ENCODE results near the gene LENG8.
"Not testable (repeated sequence)": the region's sequence is repeated elsewhere in the genome, so short reads cannot be mapped to it uniquely, and the experiment has no call there.

LENG8 gene

DNA sequence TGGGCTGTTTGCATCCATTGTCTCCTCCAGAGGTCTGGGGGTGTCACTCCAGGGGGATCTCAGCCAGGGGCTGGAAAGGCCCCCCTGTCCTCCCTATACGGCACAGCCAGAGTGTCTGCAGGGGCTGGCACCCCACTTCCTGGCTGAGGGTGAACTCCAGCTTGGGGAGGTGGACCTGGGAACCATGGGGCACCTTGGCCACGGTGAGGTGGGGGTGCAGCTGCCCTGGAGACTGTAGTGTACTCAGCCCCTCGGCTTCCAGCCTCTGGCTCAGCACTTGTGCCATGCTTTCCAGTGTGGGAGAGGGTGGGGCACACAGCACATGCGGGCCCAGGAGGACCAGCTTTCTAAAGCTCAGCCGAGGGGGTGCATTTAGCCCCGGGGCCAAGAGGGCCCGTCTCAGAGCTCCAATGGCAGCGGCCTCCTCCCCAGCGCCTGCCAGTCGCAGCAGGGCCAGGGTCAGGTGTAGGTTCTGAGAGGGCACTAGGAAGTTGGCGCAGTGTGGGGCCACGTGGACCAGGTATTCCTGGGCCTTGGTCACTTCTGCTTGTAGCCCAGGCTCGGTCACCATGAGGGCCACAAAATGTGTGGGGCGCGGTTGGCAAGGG, 13.2 kb downstream of the LENG8 start:
- DNase-seq: peak; percentile 16

DNA sequence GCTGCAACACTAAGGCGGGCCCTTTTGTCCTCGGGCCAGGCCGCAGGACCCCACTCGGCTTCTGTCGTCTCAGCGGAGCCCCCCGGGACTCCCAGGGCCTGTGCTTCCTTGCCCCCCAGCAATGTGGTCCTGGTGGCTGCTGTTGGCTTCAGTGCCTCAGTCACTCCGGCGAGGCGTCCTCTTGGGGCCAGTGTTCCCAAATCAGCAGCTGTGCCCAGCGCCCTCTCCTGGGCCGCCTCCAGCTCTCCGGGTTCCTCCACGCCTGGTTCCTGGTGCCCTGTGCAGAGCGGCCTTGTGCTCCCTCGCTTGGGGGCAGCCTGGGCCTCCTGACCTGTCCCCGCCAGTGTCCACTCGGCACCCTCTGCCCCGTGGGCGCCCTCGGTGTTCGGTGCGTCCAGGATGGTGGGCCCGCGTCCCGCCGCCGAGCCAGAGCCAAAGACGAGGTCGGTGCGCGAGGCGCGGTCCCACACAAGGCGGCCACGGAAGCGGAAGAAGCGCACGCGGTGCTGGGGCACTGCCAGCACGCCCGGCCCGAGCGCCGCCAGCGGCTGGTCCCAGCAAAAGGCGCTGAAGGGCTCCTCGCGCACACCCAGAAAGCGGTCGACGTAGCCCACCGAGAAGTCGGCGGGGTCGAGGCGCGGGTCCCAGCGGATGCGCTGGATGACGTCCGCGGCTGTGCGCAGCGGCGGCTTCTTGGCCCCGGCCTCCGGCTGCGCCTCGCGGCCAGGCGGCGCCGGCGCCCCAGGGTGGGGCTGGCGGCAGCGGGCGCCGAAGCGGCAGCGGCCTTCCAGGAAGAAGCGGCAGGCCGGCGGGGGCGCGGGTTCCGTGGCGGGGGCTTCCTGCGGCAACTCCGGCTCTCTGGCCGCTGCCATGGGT, 13.9 kb downstream of the LENG8 start:
- DNase-seq: peak; percentile 70

DNA sequence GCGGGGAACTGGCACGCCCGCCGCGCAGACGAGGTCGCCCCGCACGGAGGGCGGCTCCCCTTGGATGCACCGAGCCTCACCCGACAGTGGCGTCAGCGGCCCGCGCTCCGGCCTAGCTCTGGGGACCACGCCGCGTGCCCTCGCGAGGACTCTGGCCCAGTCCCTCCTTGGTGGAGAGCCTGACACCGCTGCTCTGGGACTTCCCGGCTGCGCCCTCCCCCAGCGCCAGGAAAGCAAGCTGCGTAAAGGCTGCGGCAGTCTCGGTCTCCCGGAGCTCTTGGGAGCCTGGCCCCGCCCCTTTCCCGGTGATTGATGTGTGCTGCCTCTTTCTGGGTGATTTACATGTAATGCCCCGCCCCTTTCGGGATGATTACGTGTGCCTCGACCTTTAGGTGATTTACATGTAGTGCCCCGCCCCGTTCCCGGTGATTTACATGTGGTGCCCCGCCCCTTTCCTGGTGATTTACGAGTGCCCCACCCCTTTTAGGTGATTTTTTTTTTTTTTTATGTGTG, 14.6 kb downstream of the LENG8 start, which contains the start of gene LENG9:
Gene LENG9, minus strand, starts transcription at position 248 of the 513 bp plus-strand sequence. CDS start 252 bp downstream, outside the sequence.
- DNase-seq: peak; percentile 93

DNA sequence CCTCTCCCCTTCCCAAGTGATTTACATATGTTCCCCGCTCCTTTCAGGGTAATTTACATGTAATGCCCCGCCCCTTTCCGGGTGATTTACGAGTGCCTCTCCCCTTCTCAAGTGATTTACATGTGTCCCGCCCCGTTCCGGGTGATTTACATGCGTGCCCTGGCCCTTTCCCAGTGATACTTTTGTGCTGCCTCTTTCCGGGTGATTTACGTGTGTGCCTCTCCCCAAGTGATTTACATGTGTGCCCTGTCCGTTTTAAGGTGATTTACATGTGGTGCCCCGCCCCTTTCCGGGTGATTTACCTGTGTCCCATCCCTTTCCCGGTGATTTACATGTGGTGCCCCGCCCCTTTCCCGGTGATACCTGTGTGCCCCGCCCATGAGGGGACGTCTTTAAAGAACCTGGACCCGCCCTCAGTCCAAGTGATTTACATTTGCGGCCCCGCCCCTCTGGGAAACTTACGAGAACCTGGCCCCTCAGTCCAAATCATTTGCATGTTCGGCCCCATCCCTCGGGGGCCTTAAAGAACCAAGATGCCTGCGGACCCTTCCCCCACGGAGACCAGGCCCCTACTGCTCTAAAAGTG, 15.1 kb downstream of the LENG8 start:
- peak; percentile 86 for DNase-seq

DNA sequence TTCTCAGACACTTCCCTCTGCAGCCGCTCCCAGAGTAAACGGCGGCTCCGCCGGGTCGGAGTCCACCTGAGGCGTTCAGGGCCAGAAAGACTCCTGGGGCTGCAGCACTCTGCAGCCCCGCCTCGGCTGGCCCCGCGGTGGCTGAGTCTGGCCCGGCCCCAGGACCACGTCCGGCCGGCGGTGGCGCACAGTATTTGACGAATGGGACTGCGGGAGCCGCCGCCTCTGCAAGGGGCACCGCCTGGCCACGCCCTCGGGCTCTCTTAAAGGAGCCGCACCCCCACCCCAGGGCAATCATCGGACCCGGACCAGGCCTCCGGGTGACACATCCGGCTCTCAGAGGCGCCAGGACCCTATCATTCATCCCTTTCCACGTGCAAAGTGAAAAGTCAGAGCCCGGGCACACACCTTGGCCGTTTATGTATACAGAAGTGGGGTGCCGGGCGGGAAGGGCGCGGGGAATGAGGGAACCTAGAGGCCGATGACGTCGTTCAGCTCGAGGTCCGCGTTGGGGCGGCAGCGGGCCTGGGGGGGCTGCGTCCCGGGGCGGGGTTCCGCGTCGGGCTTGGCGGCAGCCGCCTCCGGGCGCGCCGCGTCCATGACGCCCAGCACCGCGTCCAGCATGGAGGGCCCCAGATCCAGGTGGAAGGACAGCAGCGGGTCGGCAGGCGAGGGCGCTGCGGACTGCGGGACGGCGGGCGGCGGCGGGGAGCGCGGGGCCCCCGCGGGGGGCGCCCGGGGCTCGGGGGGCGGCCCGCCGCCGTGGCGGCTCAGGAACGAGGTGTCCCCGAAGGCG, 15.8 kb downstream of the LENG8 start:
- DNase-seq: peak; percentile 52

DNA sequence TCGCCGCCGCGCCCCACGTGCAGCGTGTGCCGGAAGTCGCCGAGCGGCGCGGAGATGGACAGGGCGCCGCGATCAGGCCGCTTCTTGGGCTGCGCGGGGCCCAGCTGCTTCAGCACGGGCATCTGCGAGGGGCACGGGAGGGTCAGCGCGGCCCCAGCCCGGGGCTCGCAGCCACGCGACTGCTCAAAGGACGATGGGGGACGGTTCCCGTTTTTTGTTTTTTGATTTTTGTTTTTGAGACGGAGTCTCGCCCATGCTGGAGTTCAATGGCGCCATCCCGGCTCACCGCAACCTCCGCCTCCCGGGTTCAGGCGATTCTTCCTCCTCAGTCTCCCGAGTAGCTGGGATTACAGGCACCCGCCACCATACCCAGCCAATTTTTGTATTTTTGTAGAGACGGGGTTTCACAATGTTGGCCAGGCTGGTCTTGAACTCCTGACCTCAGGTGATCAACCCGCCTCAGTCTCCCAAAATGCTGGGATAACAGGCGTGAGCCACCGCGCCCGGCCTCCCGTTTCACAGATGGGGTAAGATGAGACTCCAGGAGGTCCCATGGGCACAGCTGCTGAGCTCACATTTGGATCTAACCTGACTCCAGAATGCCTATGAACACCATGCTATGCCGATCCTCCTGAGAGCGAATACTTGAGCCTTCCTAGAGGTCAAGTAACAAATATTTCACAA, 16.6 kb downstream of the LENG8 start:
- DNase-seq: no peak

DNA sequence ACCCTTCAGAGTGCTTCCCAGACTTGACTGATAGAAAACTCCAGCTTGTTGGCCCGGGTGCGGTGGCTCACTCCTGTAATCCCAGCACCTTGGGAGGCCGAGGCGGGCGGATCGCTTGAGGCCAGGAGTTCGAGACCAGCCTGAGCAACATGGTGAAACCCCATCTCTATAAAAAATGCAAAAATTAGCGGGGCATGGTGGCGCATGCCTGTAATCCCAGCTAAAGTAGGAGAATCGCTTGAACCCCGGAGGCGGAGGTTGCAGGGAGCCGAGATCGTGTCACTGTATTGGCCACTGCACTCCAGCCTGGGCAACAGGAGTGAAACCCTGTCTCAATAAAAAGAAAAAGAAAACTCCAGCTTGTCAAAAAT, 17.1 kb downstream of the LENG8 start:
- DNase-seq: not testable (repeated sequence)

DNA sequence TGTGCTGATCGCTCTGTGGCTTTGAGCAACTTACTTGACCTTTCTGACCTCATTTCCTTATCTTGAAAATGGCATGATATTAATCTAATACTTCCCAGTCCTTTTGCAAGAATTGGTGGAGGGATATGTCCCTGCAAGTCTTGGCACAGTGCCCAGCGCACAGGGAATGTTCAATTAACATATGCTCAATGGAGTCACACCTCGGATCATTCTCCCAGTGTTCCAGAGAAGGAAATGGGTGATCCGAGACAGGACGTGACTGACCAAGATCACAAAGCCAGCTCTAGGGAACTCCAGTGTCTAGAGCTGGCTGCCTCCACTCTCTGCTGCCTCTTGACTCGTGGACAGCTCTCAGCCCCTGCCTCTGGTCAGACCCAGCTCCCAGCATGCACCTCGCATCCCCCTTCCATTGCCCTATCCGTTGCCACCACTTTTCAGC, 20.5 kb downstream of the LENG8 start:
- DNase-seq: no peak

DNA sequence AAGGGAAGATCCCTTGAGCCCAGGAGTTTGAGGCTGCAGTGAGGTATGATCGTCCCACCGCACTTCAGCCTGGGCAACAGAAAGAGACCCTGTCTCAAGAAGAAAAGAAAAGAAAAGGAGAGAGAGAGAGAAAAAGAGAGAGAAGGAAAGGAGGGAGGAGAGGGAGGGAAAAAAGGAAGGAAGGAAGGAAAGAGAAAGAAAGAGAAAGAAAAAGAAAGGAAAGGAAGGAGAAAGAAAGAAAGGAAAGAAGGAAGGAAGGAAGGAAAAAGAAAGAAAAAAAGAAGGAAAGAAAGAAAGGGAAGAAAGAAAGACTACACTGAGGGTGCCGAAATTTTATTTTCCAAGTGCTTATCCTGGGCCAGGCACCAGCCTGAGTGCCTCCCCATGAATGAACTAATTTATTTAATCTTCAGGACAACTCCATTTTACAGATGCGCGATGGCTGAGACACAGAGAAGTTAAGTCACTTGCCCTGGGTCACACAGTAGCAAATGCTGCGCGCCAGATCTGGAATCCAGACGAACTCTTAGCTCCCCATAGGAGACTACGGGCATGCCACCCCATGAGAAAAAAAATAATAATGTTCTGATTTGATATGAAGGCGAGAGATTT, 21.4 kb downstream of the LENG8 start:
- no peak for DNase-seq

DNA sequence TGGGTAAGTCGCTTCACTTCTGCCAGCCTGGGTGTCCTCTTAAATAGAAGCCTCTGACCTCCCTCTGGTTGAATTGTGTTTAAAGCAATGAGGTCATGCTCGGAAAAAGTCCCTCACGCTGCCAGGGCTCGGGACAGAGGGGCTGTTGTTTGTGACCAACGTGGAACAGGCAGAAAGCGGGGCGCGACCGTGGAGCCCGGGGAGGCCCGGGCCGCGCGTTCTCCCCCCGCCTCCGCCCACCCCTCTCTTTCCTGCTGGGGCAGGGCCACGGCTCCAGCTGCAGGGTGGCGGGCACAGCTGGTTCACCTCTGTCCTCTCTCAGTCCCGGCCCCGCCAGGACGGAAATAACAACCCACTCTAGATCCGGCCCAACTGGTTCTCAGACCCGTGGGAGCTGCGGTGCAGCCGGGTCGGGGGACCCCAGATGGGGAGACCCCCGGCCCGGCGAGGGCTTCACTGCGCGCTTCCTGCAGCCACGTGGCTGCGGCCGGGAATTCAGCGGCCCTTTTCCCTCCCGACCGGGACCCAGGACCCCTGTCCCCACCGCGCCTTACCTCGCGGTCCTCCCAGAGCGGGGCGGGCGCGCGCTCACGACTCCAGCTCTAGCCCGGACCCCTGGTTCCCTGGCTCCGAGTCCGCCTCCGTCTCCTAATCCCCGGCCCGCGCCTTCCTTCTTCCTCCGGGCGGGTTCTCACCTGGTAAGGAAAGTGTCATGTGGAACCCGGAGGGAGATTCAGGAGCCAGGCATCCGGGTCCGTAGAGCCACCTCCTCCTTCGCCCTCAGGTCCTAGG, 22.2 kb downstream of the LENG8 start:
- DNase-seq: no peak

DNA sequence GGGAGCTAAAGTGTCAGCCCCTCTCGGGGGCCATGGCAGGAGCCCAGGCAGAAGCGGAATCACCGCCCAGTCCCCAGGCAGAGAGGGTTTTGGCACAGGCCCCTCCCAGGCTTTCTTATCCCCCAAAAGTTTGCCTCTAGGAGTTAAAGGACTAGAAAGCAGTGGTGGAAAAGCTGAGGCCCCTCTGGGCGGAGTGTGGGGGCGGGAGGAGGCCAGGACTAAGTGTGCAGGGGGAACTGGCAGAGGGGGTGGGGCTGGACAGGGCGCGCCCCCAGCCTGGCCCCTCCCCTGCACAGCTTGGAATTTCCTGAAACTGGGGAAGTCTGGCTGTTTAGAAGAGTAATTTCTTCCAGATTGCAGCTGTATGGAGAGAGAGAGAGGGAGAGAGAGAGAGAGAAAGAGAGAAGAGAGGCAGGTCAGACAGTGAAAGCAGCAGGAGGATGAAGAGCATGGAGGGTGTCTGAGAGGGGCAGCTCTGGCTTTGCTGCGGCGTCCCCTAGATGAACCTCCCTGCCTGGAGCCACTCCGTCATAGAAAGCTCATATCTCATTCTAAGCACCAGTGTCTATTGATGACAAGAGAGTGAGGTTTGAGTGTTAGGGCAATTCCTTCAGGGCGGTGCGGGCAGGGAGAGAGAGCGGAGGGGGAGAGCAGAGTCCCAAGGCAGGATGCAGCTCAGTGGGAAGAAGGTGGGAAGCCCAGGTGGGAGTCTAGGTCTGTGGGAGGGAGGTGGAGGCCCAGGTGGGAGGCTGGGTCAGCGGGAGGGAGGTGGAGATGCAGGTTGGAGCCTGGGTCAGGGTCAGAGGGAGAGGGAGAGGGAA, 24.3 kb downstream of the LENG8 start, which contains the start of gene CDC42EP5:
Gene CDC42EP5, minus strand, starts transcription at position 226 of the 821 bp plus-strand sequence. CDS start 7,749 bp downstream, outside the sequence.
- DNase-seq: no peak

DNA sequence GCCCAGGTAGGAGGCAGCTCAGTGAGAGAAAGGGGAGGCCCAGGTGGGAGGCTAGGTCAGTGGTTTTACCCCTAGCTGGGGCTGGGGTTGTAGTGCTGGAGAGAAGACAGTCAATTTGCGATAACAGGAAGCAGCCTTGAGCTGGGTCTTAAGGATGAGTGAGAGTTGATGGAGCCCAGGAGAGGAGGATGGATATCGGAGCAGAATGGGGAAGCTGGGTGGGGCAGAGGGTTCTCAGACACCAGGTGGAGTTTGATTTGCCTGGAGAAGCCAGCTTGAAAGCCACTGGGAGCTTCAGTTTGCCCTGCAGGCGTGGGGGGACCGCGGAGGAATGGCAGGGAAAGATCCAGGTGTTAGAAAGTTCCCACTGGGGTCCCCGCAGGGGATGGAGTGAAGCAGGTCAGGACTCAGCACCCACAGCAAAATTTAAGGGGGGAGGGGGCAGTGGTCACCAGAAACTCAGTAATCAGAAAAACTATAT, 24.9 kb downstream of the LENG8 start:
- DNase-seq: no peak

DNA sequence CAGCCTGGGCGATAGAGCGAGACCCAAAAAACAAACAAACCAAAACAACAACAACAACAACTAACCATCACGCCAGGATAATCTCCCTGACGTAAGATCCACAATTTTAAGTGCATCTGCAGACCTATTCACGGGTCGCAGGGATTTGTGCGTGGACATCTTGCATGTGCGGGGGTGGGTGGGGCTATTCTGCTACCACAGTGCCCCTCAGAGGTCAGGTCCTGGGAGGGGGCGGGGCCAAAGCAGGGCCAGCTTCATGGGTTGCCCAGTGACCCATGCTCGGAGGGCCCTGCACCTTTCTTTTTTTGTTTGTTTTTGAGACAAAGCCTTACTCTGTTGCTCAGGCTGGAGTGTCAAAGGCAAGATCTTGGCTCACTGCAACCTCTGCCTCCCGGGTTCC, 26.7 kb downstream of the LENG8 start:
- DNase-seq: no peak

DNA sequence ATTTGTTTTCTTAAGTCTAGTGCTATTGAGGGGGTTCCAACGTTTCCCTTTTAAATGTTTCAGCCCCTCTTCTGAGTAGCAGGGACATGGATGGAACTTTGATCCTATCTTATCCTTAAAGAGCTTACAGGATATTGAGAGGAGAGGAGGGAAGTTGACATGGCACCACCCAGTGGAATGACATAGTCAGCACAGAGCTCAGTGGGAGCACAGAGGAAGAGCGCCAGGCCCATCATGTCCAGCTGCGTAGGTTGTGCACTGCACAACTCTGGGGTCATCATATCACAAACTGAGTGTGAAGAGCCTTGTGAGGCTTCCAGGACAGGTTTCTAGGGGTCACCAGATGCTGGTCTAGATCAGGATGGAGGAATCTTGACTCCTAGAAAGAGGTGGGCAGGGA, 28.7 kb downstream of the LENG8 start:
- DNase-seq: no peak

DNA sequence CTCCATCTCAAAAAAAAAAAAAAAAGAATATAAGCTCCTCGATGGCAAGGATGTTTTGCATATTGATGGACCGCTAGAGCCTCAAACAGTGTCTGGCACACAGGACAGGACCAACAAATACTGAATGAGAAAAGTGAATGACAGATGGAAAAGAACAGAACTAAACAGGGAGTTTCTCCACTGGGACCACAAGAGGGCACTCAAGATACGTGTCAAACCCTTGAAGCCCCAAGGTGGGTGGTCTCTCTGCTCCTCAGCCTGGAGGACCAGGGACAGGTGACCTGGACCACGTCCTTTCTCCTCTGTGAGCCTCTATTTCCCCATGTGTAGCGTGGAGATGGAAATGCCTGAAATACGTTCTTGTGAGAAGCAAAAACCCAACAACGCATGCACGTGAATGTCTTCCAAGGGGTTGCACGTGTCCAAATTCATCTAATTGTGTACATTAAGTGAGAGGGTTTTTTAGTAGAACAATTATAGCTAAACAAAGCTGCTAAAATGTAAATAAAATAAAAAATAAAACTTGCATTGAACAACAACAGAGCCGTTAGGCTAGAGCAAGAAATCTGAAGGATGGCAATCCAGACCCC, 29.8 kb downstream of the LENG8 start:
- DNase-seq: no peak

DNA sequence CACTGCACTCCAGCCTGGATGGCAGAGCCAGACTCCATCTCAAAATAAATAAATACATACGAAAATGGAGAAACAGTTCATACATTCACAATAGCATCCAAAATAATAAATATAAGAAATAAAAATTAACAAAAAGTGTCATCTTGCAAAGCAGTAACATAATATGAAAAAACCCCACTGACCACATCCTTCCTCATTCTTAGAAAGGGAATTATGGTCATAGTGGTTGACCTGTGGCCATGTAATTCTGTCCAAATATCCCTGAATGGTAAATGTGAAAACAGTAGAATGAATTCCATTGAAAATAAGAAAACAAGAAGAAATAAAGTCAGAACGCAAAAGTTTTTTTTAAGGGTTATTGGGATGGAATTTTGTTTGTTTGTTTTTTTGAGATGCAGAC, 31.1 kb downstream of the LENG8 start:
- DNase-seq: no peak

DNA sequence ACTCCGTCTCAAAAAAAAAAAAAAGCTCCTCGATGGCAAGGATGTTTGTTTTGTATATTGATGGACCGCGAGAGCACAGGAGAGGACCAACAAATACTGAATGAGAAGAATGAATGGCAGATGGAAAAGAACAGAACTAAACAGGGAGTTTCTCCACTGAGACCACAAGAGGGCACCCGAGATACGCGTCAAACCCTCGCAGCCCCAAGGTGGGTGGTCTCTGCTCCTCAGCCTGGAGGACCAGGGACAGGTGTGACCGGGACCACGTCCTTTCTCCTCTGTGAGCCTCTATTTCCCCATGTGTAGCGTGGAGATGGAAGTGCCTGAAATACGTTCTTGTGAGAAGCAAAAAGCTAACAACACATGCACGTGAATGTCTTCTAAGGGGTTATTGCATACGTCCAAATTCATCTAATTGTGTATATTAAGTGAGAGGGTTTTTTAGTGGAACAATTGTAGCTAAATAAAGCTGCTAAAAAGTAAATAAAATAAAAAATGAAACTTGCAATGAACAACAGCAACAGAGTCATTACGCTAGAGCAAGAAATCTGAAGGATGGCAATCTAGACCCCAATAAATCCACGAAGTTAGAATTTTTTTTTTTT, 32.4 kb downstream of the LENG8 start:
- peak; percentile 30 for DNase-seq

DNA sequence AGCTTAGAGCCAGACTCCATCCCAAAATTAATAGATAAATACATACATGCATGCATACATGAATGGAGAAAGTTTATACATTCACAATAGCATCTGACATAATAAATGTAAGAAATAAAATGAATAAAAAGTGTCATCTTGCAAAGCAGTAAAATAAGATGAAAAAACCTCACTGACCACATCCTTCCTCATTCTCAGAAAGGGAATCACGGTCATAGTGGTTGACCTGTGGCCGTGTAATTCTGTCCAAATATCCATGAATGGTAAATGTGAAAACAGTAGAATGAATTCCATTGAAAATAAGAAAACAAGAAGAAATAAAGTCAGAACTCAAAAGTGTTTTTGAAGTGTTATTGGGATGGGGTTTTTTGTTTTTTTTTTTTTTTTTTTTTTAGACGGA, 33.9 kb downstream of the LENG8 start:
- DNase-seq: no peak

DNA sequence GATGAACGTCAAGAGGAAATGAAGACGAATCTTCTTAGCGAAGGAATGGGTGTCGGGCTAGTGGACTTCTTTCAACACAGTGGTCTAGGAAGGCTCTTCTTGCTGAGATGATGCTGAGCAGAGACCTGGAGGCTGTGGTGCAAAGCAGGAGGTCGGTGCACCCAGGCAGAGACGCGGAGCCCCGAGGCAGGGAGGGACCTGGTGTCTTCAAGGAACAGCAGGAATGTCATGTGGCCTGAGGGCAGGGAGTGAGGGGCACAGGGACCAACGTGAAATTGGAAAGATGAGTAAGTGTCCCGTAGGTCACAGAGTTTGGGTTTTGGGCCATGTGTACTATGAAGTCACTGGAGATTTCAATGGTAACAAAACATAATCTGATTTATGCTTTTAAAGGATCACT, 35.5 kb downstream of the LENG8 start:
- no peak for DNase-seq
